ENCODE measurements around the gene ACTR6. TPM values are rescaled to one million over a fixed set of nuclear protein-coding genes. Genes with fewer than 3 reads are reported as not detected.
A peak's percentile ranks its signal among the peaks of the same experiment; 100 is the strongest.

The ACTR6 gene
- polyA plus RNA-seq, 1 donor (not counting 4 experiments of a cell fraction or from before 2014, with no cell fraction given), result 33.1 TPM

DNA sequence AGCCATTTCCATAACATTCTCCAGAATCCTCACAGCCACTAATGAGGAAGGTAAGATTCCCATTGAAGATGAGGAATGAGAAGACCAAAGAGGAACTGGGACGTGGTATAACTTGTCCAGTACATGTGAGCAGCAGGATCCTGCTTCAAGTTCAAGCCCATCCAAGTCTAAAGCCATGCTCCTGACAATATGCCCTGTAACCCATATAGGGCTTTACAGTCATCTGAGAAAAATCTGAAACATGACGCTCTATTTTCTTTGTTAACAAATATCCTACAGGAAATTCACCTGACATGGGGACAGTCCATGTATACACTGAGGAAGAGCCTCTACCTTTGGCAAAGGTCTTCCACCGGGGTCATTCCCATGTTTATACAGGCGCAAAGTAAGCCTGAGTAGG, 3.1 kb upstream of the ACTR6 start:
- peak; percentile 57 for FAIRE-seq
- Histone ChIP-seq H2AFZ (ENCODE audit: control insufficient read depth, low read length) (peak overlapping the region; percentile 35), H3K27ac (ENCODE audit: control insufficient read depth, insufficient read depth, low read length) (peak overlapping the region; percentile 46), H3K4me3 (ENCODE audit: control insufficient read depth in 2 of 3, extremely low read depth in 1 of 3, insufficient read depth in 2 of 3, low read depth in 1 of 3, low read length in 3 of 3) (no peak overlapping the region), H4K20me1 (ENCODE audit: control insufficient read depth, extremely low read depth, insufficient read depth, low read length) (no peaks in the 10 kb centered on the region), H3K79me2 (ENCODE audit: control insufficient read depth, insufficient read depth, low read length) (peaks cover 15% of the 10 kb centered on the region), H3K9ac (ENCODE audit: control insufficient read depth, extremely low read depth, insufficient read depth, low read length) (no peak overlapping the region), H3K9me1 (ENCODE audit: control insufficient read depth, extremely low read depth, insufficient read depth, low read length) (no peaks in the 10 kb centered on the region), H3K4me1 (ENCODE audit: control insufficient read depth, extremely low read depth, insufficient read depth, low read length) (peaks cover 25% of the 10 kb centered on the region), H3K9me3 (ENCODE audit: control insufficient read depth, low read depth, low read length) (no peaks in the 10 kb centered on the region), H3K36me3 (ENCODE audit: control insufficient read depth in 2 of 2, extremely low read depth in 1 of 2, insufficient read depth in 2 of 2, low read length in 2 of 2) (no peaks in the 10 kb centered on the region), H3K27me3 (ENCODE audit: control insufficient read depth, extremely low read depth, insufficient read depth, low read length) (no peaks in the 10 kb centered on the region), H3K4me2 (ENCODE audit: control insufficient read depth, extremely low read depth, insufficient read depth, low read depth, low read length) (peak overlapping the region; percentile 58)
- dilution Hi-C loops (cut with MboI; ENCODE audit: extremely low pct_ligation_motif_present, low sequenced_read_pairs), result no loop called here
- DNase-seq (ENCODE audit: low read depth, low spot score), result peak; percentile 30
- no peak for TF ChIP-seq EZH2 (IDR thresholded peaks at IDR 0.05; ENCODE audit: low read length)
- TF ChIP-seq, protein P1, sequence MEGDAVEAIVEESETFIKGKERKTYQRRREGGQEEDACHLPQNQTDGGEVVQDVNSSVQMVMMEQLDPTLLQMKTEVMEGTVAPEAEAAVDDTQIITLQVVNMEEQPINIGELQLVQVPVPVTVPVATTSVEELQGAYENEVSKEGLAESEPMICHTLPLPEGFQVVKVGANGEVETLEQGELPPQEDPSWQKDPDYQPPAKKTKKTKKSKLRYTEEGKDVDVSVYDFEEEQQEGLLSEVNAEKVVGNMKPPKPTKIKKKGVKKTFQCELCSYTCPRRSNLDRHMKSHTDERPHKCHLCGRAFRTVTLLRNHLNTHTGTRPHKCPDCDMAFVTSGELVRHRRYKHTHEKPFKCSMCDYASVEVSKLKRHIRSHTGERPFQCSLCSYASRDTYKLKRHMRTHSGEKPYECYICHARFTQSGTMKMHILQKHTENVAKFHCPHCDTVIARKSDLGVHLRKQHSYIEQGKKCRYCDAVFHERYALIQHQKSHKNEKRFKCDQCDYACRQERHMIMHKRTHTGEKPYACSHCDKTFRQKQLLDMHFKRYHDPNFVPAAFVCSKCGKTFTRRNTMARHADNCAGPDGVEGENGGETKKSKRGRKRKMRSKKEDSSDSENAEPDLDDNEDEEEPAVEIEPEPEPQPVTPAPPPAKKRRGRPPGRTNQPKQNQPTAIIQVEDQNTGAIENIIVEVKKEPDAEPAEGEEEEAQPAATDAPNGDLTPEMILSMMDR (optimal IDR thresholded peaks at IDR 0.05 in 1 of 3, IDR thresholded peaks at IDR 0.05 in 1 of 3, conservative IDR thresholded peaks at IDR 0.05 in 1 of 3; ENCODE audit: extremely low read depth in 1 of 3, insufficient read depth in 2 of 3, low read length in 3 of 3), result no peak

- Histone ChIP-seq H3K9ac (ENCODE audit: control insufficient read depth, extremely low read depth, insufficient read depth, low read length) (peak overlapping the region; percentile 45), H3K79me2 (ENCODE audit: control insufficient read depth, insufficient read depth, low read length) (peaks cover 15% of the 10 kb centered on the region), H3K27me3 (ENCODE audit: control insufficient read depth, extremely low read depth, insufficient read depth, low read length) (no peaks in the 10 kb centered on the region), H3K4me1 (ENCODE audit: control insufficient read depth, extremely low read depth, insufficient read depth, low read length) (peaks cover 25% of the 10 kb centered on the region), H3K4me3 (ENCODE audit: control insufficient read depth in 2 of 3, extremely low read depth in 1 of 3, insufficient read depth in 2 of 3, low read depth in 1 of 3, low read length in 3 of 3) (peak overlapping the region; percentile 67 to 100 (median 98)), H3K9me3 (ENCODE audit: control insufficient read depth, low read depth, low read length) (no peaks in the 10 kb centered on the region), H3K4me2 (ENCODE audit: control insufficient read depth, extremely low read depth, insufficient read depth, low read depth, low read length) (peak overlapping the region; percentile 95), H3K27ac (ENCODE audit: control insufficient read depth, insufficient read depth, low read length) (peak overlapping the region; percentile 1), H2AFZ (ENCODE audit: control insufficient read depth, low read length) (peak overlapping the region; percentile 85), H3K36me3 (ENCODE audit: control insufficient read depth in 2 of 2, extremely low read depth in 1 of 2, insufficient read depth in 2 of 2, low read length in 2 of 2) (no peaks in the 10 kb centered on the region), H3K9me1 (ENCODE audit: control insufficient read depth, extremely low read depth, insufficient read depth, low read length) (no peaks in the 10 kb centered on the region), H4K20me1 (ENCODE audit: control insufficient read depth, extremely low read depth, insufficient read depth, low read length) (no peaks in the 10 kb centered on the region)
- FAIRE-seq (no peak), DNase-seq (ENCODE audit: low read depth, low spot score) (no peak)
- TF ChIP-seq EZH2 (IDR thresholded peaks at IDR 0.05; ENCODE audit: low read length), result no peak
- TF ChIP-seq, protein P1 (optimal IDR thresholded peaks at IDR 0.05 in 1 of 3, IDR thresholded peaks at IDR 0.05 in 1 of 3, conservative IDR thresholded peaks at IDR 0.05 in 1 of 3; ENCODE audit: extremely low read depth in 1 of 3, insufficient read depth in 2 of 3, low read length in 3 of 3), result no peak
- dilution Hi-C loops (cut with MboI; ENCODE audit: extremely low pct_ligation_motif_present, low sequenced_read_pairs), result no loop called here
Measured at GRCh38 chr12:100199023-100199346, 1.6 kb upstream of the ACTR6 start.
